HPDE6-E6E7 (cell line): ENCODE measurements around the gene TMCC1.
"Not testable (repeated sequence)": the region's sequence is repeated elsewhere in the genome, so short reads cannot be mapped to it uniquely, and the experiment has no call there.

Experiments
- DNase-seq: peaks from one replicate; pipeline ENCODE4 v3.0.0; 2011; ENCODE audit warnings: missing footprints; ENCODE audit errors: extremely low spot score

TMCC1 gene

DNA sequence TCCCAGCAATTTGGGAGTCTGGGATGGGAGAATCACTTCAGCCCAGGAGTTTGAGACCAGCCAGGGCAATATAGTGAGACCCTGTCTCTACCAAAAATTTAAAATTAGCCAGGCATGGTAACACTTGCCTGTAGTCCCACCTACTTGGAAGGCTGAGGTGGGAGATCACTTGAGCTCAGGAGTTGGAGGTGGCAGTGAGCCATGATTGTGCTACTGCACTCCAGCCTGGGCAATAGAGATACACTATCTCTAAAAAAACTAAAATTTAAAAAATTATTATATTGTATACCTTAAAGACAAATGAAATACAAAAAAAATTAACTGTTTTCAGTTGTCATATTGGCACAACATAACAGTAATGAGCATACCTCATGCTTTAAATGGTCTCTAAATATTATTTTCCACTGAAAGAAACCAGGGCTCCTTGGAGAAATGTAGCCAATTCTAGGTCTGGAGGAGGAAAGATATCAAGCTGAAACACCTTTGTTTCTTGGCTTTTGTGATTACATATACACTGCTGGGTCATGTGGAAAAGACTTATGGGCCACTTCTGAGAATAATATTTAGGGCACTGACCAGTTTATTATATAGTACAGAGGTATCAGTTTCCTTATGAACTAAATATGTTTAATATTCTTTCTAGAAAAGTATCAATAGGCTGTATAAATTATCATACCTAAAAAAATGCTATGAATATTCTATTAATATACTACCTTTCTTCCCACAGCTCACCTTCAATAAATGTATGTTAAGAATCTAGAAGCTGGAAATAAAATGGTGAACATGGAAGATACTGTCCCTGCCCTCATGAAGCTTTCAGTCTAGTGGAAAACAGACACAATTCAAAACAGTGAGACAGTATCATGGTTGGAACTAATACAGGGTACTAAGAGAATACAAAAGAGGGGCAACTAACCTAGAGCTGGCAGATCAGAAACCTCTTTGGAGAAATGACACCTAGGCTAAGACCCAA is 119.5 kb downstream of the TMCC1 start:
- no peak for DNase-seq

GRCh38 chr3:129770604-129771003 is 122.9 kb downstream of the TMCC1 start:
- DNase-seq, result no peak

DNA sequence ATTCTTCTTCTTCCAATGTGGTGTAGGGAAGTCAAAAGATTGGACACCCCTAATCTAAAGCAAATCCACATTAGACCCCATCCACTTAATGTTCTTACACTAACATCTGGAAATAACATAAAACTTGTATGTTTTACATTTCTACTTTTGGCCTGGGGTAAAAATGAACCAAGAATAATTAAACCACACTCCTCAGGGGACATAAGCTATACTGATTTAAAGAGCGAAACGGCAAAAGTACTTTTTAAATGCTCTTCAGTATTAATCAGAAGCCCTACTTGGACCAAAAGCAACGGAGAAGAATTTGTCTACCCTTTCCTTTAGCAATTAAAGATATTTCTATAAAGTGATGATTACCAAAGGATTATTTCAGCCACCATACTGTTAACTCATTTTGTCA is 123.9 kb downstream of the TMCC1 start:
- DNase-seq, result no peak

GRCh38 chr3:129768728-129769127 is 124.8 kb downstream of the TMCC1 start:
- no peak for DNase-seq

- no peak for DNase-seq
Observed at GRCh38 chr3:129766135-129766534, 127.4 kb downstream of the TMCC1 start.

GRCh38 chr3:129764090-129764489 is 129.4 kb downstream of the TMCC1 start:
- DNase-seq, result no peak

DNA sequence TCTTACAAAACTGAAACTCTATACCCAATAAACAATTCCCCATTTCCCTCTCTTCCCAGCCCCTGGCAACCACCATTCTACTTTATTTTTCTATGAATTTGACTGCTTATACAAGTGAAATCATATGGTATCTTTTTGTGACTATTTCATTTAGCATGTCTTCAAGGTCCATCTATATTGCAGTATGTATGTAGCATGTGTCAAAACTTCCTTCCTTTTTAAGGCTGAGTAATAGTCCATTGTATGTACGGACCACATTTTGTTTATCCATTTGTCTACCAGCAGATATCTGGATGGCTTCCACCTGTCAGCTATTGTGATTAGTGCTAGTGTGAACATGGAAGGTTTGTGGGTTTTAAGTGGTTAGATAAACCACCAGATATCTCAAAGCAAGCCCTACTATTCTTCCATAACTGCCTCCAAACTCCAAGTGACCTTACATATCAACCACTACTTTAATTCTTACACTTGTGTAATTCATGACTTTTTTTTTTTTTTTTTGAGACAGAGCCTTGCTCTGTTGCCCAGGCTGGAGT is 134.7 kb downstream of the TMCC1 start:
- DNase-seq, result no peak

DNA sequence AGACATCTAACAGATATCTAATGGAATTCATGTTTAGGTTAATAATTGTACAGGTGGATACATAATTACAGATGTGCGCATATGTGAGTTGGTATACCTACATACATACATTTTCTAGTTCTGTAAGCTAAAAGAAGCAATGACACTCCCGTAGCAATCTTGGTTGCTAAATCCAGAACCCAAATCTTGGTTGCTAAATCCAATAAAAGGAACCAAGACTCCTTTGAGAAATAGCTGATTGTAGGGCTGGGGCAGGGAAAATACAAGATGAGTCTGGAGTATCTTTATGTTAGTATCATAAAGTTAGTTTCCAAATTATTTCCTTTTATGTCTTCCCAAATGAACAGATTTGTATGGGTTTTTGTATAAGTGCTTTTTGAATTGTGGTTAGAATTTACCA is 135.2 kb downstream of the TMCC1 start:
- no peak for DNase-seq

DNA sequence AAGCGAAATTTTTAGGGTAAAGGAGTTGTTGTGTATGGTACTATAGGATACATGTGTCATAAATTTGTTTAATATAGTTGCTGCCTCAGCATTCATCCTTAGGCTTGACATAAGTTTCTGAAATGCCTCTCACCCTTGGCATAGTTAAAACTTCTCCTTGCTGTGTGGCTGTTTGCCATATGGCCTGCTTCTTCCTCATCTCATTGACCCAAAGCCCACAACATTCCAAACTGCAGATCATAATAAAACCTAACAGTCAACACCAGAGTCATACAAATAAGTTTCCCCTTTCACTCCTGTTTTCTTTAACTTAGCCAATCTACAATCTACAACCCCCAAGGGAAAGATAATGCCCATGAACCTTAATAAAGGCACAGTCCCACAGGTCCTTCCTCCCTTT is 136.6 kb downstream of the TMCC1 start:
- no peak for DNase-seq

- DNase-seq, result not testable (repeated sequence)
Observed at GRCh38 chr3:129751105-129751504, 142.4 kb downstream of the TMCC1 start.

DNA sequence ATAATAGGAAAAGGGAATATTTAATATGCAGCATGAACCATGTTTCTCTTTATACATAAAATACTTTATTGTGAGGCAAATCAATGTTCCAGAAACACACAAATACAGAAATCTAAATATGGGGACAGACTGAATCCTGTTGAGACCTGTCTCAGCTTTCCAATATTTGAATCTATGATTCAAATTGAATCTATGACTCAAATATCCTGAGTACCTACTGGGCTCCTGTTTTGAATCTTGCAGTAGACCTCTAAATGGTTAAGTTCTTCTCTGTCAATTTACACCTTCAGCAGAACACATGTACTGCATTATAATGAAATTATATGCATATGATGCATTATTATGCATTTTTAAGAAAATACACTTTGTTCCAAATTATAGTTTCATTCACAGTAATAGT is 143.8 kb downstream of the TMCC1 start:
- peak; percentile 43 for DNase-seq

DNA sequence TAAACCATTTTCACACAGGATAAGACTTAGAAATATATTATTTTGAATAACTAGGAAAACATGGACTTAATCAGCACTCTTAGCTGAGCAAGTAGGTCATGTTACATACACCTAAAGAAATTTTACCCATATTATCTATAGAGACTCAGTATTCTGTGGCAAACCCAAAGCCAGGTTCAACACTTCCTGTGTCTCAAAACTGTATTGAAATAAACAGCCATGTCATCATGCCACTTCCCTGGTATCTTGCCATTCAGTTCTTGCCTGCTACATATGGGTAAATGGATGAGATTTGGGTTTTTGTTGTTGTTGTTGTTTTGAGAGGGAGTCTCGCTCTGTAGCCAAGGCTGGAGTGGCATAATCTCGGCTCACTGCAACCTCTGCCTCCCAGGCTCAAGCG is 145.5 kb downstream of the TMCC1 start:
- no peak for DNase-seq

DNA sequence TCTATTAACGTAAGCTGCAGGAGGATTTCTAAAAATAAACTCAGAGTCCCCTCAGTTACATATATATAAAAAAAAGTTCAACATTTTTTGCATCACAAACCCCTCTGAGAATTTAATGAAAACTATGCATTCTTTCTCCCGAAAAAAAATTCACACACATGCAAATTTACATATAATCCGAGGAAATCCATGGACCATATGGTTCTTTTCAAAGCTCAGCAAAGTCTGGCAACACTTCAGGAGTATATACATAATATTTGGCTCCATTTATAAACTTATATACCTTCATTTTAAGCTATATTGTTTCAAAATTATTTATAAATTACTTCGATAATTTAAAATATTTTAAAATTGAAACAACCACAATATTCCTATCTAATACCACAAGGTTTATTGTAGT is 146.4 kb downstream of the TMCC1 start:
- no peak for DNase-seq

GRCh38 chr3:129746629-129747028 is 146.9 kb downstream of the TMCC1 start:
- DNase-seq, result no peak

GRCh38 chr3:129745253-129745652 is 148.3 kb downstream of the TMCC1 start:
- DNase-seq, result no peak

DNA sequence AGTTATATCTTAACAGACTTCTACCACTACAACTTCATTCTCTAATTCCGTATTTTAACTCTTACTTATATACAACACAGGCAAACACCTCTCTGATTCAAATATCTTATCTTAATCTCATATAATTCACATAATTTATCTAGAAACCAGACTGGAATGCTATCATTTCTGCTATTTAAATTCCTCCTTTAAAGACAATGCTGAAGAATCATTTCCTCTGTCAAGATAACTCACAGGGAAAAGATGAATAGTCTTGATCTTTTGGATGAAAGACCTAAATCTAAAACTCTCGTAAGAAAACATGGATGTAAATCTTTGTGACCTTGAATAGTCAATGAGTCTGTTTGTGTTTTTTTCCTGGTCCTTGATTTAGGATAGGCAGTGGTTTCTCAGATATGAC is 151.7 kb downstream of the TMCC1 start:
- no peak for DNase-seq

DNA sequence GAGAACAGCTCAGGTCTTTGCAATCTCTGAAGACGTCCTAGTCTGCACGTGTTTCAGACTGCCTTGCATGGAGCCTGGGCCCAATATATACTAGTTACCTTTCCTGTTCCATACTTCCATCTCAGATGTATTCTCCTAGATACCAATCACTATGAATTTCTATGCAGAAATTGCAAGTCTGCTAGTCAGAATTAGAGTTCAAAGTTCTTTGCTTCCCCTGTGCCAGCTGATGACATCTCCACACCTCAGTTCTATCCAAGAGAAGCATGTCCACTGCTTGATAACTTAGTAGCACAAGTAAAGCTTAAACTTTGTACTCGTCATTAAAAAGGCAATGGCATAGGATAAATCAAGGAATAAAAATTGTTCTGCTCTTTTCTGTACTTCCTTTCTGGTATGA is 153.4 kb downstream of the TMCC1 start:
- DNase-seq, result no peak

- no peak for DNase-seq
Observed at GRCh38 chr3:129739634-129740033, 153.9 kb downstream of the TMCC1 start.

DNA sequence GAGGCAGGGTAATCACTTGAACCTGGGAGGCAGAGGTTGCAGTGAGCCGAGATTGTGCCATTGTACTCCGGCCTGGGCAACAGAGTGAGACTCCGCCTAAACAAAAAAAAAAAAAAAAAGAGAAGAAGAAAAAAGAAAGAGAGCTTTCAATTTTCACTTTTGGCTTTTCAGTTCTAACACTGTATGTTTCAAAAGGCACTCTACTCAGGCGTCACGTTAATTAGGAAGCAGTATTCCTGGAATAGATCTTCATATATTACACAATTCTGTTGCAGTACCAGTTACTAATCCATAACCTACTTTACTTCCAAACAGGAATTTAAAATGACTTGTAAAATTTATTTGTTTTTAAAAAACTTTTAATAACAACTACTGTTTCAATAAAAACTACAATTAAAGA is 155.3 kb downstream of the TMCC1 start:
- no peak for DNase-seq

- DNase-seq, result no peak
Observed at GRCh38 chr3:129736070-129736469, 157.4 kb downstream of the TMCC1 start.

DNA sequence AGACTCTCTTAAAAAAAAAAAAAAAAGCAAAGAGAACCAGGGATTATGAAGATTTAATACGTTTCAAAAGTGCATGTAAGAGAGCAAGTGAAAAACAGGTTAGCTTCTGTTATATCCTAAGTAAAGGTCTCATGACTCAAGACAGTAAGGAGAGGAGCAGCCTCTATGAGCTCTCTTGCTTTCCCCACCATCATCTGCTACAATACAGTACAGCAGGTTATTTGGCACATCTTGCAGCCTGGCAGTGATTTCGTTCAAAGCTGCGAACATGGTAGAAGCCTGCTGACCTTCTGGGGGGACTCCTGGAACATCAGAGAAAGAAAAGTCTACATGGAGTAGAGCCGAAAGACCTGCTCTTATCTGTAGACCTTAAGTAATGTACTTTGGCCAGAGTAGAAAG is 157.9 kb downstream of the TMCC1 start:
- DNase-seq, result no peak

DNA sequence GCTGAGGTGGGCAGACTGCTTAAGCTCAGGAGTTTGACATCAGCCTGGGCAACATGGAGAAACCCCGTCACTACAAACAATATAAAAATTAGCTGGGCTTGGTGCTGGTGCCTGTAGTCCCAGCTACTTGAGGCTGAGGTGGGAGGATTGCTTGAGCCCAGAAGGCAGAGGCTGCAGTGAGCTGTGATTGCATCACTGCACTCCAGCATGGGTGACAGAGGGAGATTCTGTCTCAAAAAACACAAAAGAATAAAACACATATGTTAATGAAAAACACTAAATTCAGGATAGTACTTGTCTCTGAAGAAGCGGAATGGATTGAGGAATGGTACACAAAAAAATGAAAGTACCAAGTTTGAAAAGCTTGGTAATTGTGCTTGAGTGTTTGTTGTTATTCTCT is 159.1 kb downstream of the TMCC1 start:
- DNase-seq, result no peak

GRCh38 chr3:129732200-129732876 is 161.2 kb downstream of the TMCC1 start:
- DNase-seq, result no peak
